NOMO-1 treated with DMSO at 0.1 percent for 48 hours (cell line): ENCODE results near the gene PALLD.

Experiments used
- DNase-seq: peaks from one replicate; lab custom pipeline; 2025; ENCODE audit not compliant: unreplicated experiment; lab: John Stamatoyannopoulos, UW

The PALLD gene

GRCh38 chr4:168815379-168816345 lies 318.8 kb downstream of the PALLD start:
- DNase-seq, result no peak

GRCh38 chr4:168817370-168817769 lies 320.5 kb downstream of the PALLD start:
- DNase-seq, result no peak

GRCh38 chr4:168822481-168822880 lies 325.6 kb downstream of the PALLD start:
- DNase-seq, result no peak

GRCh38 chr4:168825975-168826374 lies 329.1 kb downstream of the PALLD start:
- DNase-seq, result no peak

- DNase-seq, result no peak
Measured at GRCh38 chr4:168826620-168827019, 329.8 kb downstream of the PALLD start.

- DNase-seq, result peak; percentile 67
Measured at GRCh38 chr4:168830777-168831512, 334.1 kb downstream of the PALLD start.

GRCh38 chr4:168831585-168831918 lies 334.7 kb downstream of the PALLD start:
- DNase-seq, result no peak

GRCh38 chr4:168831919-168832762 lies 335.3 kb downstream of the PALLD start:
- peak; percentile 49 for DNase-seq

GRCh38 chr4:168832763-168833575 lies 336.1 kb downstream of the PALLD start:
- DNase-seq, result no peak

GRCh38 chr4:168833881-168834280 lies 337.0 kb downstream of the PALLD start:
- no peak for DNase-seq

- DNase-seq, result no peak
Measured at GRCh38 chr4:168835880-168836454, 339.1 kb downstream of the PALLD start.

GRCh38 chr4:168836490-168836889 lies 339.6 kb downstream of the PALLD start:
- DNase-seq, result no peak

GRCh38 chr4:168837922-168838321 lies 341.1 kb downstream of the PALLD start:
- no peak for DNase-seq

GRCh38 chr4:168839758-168840391 lies 343.0 kb downstream of the PALLD start:
- no peak for DNase-seq

- DNase-seq, result no peak
Measured at GRCh38 chr4:168840392-168840763, 343.5 kb downstream of the PALLD start.

- DNase-seq, result no peak
Measured at GRCh38 chr4:168841000-168841671, 344.3 kb downstream of the PALLD start.

- DNase-seq, result no peak
Measured at GRCh38 chr4:168841672-168842019, 344.8 kb downstream of the PALLD start.

- DNase-seq, result no peak
Measured at GRCh38 chr4:168842186-168842585, 345.3 kb downstream of the PALLD start.

- no peak for DNase-seq
Measured at GRCh38 chr4:168843635-168844034, 346.8 kb downstream of the PALLD start.
